NCI-H2196 treated with DMSO at 0.1 percent for 48 hours (cell line): ENCODE data around the gene PLA2G2E.
"Not testable (repeated sequence)": the region's sequence is repeated elsewhere in the genome, so short reads cannot be mapped to it uniquely, and the experiment has no call there.

Experiments used
- DNase-seq: peaks from one replicate; lab custom pipeline; 2025; ENCODE audit not compliant: unreplicated experiment; lab: John Stamatoyannopoulos, UW

Gene PLA2G2E

GRCh38 chr1:19884312-19884711 is 39.1 kb downstream of the PLA2G2E start:
- DNase-seq: no peak

- DNase-seq: peak; percentile 95
These were observed 41.0 kb downstream of the PLA2G2E start, which contains the start of gene OTUD3 for GRCh38 chr1:19882111-19883071. Gene OTUD3, plus strand, starts transcription at chr1:19882395. Its CDS starts 119 bp downstream, at chr1:19882514.

GRCh38 chr1:19880841-19881240 is 42.6 kb downstream of the PLA2G2E start:
- not testable (repeated sequence) for DNase-seq

DNA sequence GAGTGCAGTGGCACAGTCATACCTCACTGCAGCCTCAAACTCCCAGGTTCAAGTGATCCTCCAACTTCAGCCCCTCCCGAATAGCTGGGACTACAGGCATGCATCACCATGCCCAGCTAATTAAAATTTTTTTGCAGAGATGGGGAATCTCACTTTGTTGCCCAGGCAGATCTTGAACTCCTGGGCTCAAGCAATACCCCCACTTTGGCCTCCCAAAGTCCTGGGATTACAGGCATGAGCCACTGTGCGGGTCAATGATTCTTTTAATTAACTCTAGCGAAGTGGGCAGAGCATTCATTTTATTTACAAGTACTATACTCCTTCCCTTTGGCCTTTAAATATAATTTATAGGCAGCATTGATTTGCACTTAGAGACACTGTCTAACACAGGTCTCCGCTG is 43.8 kb downstream of the PLA2G2E start:
- no peak for DNase-seq

DNA sequence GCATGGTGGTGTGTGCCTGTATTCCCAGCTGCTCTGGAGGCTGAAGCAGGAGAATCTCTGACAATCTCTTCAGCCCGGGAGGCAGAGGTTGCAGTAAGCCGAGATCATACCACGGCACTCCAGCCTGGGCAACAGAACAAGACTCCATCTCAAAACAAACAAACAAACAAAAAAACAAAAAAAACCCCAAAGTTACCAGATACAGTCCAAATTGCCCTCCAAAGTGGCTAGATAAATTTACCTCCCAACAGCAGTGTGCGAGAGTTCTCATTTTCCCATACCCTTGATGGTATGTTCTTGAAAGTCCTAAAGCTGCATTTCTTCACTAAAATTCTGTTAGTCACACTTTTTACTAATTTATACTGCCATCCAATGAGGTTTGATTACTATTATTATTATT is 44.2 kb downstream of the PLA2G2E start:
- DNase-seq: no peak

- DNase-seq: no peak
These were observed 44.8 kb downstream of the PLA2G2E start for GRCh38 chr1:19878637-19878985.

- peak; percentile 80 for DNase-seq
These were observed 45.4 kb downstream of the PLA2G2E start for GRCh38 chr1:19877821-19878636.

GRCh38 chr1:19877181-19877750 is 46.2 kb downstream of the PLA2G2E start:
- no peak for DNase-seq

DNA sequence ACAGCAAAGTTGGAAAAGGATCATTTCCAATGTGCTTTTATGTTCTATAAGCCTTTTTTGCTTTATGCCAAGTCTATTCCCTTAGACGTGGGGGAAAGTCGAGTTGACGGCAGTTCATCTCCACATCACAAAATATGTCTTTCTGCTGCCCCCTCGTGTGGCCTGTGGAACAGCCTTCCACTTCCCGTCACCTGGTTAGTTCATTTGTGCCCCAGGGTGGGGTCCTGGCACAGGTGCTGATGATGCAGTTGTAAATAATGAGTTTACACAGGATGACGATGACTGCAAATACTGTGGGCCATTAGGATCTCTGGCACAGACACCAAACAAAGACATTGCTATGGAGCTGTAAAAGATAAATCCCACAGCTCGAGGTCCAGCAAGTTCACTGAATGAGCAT is 51.2 kb downstream of the PLA2G2E start:
- DNase-seq: peak; percentile 56
